Nephron progenitor cell (in vitro differentiated cells): ENCODE measurements around the gene ODF4.
A peak's percentile ranks its signal among the peaks of the same experiment; 100 is the strongest.
"Not testable (repeated sequence)": the region's sequence is repeated elsewhere in the genome, so short reads cannot be mapped to it uniquely, and the experiment has no call there.

Source experiments
- DNase-seq: peaks from one replicate; pipeline ENCODE4 v3.0.0; 2021
- H3K27ac Mint-ChIP-seq: 2 replicates; pipeline ENCODE4 v1.8.0; 2021; ENCODE audit warnings: mild to moderate bottlenecking, moderate library complexity, mixed read lengths
- H3K27me3 Mint-ChIP-seq: 2 replicates; pipeline ENCODE4 v1.8.0; 2021; ENCODE audit warnings: mild to moderate bottlenecking, low read depth, mixed read lengths; ENCODE audit not compliant: poor library complexity
- H3K36me3 Mint-ChIP-seq: 2 replicates; pipeline ENCODE4 v1.8.0; 2021; ENCODE audit warnings: low read depth, mixed read lengths
- H3K4me1 Mint-ChIP-seq: 2 replicates; pipeline ENCODE4 v1.8.0; 2021; ENCODE audit warnings: mixed read lengths
- H3K4me3 Mint-ChIP-seq: 2 replicates; pipeline ENCODE4 v1.8.0; 2021; ENCODE audit warnings: mild to moderate bottlenecking, moderate library complexity, mixed read lengths
- H3K9me3 Mint-ChIP-seq: 2 replicates; pipeline ENCODE4 v1.8.0; 2021; ENCODE audit warnings: mild to moderate bottlenecking, moderate library complexity, mixed read lengths
- CTCF ChIP-seq: fragments of 200-600 bp; sonication (generic); IDR thresholded peaks from 2 replicates; pipeline ENCODE4 v1.5.0; 2021; ENCODE audit warnings: antibody characterized with exemption

The ODF4 gene

GRCh38 chr17:8366231-8366630, 26.6 kb downstream of the ODF4 start:
- H3K36me3 Mint-ChIP-seq = peaks cover 37% of the 10 kb centered on the region
- no peak overlapping the region for H3K4me3 Mint-ChIP-seq
- H3K9me3 Mint-ChIP-seq = no peaks in the 10 kb centered on the region
- H3K4me1 Mint-ChIP-seq = peaks cover 16% of the 10 kb centered on the region
- H3K27ac Mint-ChIP-seq = no peak overlapping the region
- no peaks in the 10 kb centered on the region for H3K27me3 Mint-ChIP-seq
- DNase-seq = no peak
- TF ChIP-seq CTCF = no peak

- DNase-seq = no peak
- H3K36me3 Mint-ChIP-seq = peaks cover 45% of the 10 kb centered on the region
- H3K27ac Mint-ChIP-seq = no peak overlapping the region
- no peaks in the 10 kb centered on the region for H3K27me3 Mint-ChIP-seq
- H3K4me1 Mint-ChIP-seq = peaks cover 20% of the 10 kb centered on the region
- no peaks in the 10 kb centered on the region for H3K9me3 Mint-ChIP-seq
- TF ChIP-seq CTCF = no peak
- no peak overlapping the region for H3K4me3 Mint-ChIP-seq
Measured at GRCh38 chr17:8368193-8368592, 28.6 kb downstream of the ODF4 start.

GRCh38 chr17:8369944-8370343, 30.3 kb downstream of the ODF4 start:
- Mint-ChIP-seq H3K27ac (peak overlapping the region; percentile 62), H3K27me3 (no peaks in the 10 kb centered on the region), H3K4me3 (no peak overlapping the region), H3K36me3 (peaks cover 48% of the 10 kb centered on the region), H3K4me1 (peaks cover 21% of the 10 kb centered on the region), H3K9me3 (no peaks in the 10 kb centered on the region)
- no peak for DNase-seq
- TF ChIP-seq CTCF = no peak

GRCh38 chr17:8371786-8372185, 32.1 kb downstream of the ODF4 start:
- H3K27me3 Mint-ChIP-seq = no peaks in the 10 kb centered on the region
- peaks cover 33% of the 10 kb centered on the region for H3K4me1 Mint-ChIP-seq
- H3K9me3 Mint-ChIP-seq = no peaks in the 10 kb centered on the region
- TF ChIP-seq CTCF = no peak
- peak overlapping the region; percentile 26 for H3K27ac Mint-ChIP-seq
- H3K4me3 Mint-ChIP-seq = peak overlapping the region; percentile 17
- DNase-seq = no peak
- peaks cover 59% of the 10 kb centered on the region for H3K36me3 Mint-ChIP-seq

- TF ChIP-seq CTCF = no peak
- no peak overlapping the region for H3K4me3 Mint-ChIP-seq
- peaks cover 62% of the 10 kb centered on the region for H3K36me3 Mint-ChIP-seq
- H3K4me1 Mint-ChIP-seq = peaks cover 37% of the 10 kb centered on the region
- H3K27me3 Mint-ChIP-seq = no peaks in the 10 kb centered on the region
- no peak for DNase-seq
- no peak overlapping the region for H3K27ac Mint-ChIP-seq
- no peaks in the 10 kb centered on the region for H3K9me3 Mint-ChIP-seq
Measured at GRCh38 chr17:8372422-8372821, 32.8 kb downstream of the ODF4 start.

- DNase-seq, H3K27ac Mint-ChIP-seq, H3K9me3 Mint-ChIP-seq, H3K27me3 Mint-ChIP-seq, H3K4me3 Mint-ChIP-seq: not testable (repeated sequence)
- H3K36me3 Mint-ChIP-seq = peaks cover 62% of the 10 kb centered on the region
- H3K4me1 Mint-ChIP-seq = peaks cover 45% of the 10 kb centered on the region
Measured at GRCh38 chr17:8373856-8374255, 34.2 kb downstream of the ODF4 start.
